ENCODE measurements around the gene SARDH. TPM values are rescaled to one million over a fixed set of nuclear protein-coding genes. Genes with fewer than 3 reads are reported as not detected.
A peak's percentile ranks its signal among the peaks of the same experiment; 100 is the strongest.

The SARDH gene
- total RNA-seq, 1 donor from 2014 or later: 1.3 TPM

GRCh38 chr9:133777068-133777791 lies 39.1 kb upstream of the SARDH start:
- Histone ChIP-seq H3K4me1 (no peaks in the 10 kb centered on the region), H3K4me3 (no peak overlapping the region), H3K27me3 (no peaks in the 10 kb centered on the region), H3K36me3 (peaks cover 29 to 49% of the 10 kb centered on the region in 2 donors), H3K27ac (no peak overlapping the region), H3K9me3 (no peaks in the 10 kb centered on the region)
- intact Hi-C loops (cut with DNase I): no loop called here
- no peak for TF ChIP-seq CTCF (IDR thresholded peaks at IDR 0.05)
- no peak for DNase-seq (ENCODE audit: low spot score in 2 of 2)

- no peak for TF ChIP-seq CTCF (IDR thresholded peaks at IDR 0.05)
- DNase-seq (ENCODE audit: low spot score in 2 of 2): no peak
- no peaks in the 10 kb centered on the region for H3K27me3 ChIP-seq
- H3K4me3 ChIP-seq: no peak overlapping the region
- peaks cover 29 to 51% of the 10 kb centered on the region in 2 donors for H3K36me3 ChIP-seq
- H3K27ac ChIP-seq: no peak overlapping the region
- H3K9me3 ChIP-seq: no peaks in the 10 kb centered on the region
- intact Hi-C loops (cut with DNase I): no loop called here
- no peaks in the 10 kb centered on the region for H3K4me1 ChIP-seq
Measured at GRCh38 chr9:133775951-133776905, 38.1 kb upstream of the SARDH start.

DNA sequence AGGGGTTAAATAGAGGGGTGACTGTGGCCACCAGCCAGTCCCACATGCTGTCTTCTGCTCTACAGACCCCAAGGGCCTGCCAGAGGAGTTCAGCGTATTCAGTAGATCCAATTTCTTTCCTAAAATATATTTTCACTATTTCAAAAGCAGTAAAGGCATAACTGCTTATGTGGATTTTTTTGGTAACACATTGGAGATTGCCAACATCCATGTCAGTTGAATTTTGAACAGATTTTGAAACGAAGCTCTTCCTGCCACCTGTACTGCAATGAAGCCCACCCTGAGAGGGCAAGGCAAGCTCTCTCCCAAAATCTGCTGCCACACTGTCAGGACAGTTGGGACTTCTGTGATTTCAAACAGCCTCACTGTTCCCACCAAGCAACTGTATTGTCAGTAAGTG lies 37.1 kb upstream of the SARDH start:
- intact Hi-C loops (cut with DNase I): no loop called here
- no peaks in the 10 kb centered on the region for H3K9me3 ChIP-seq
- no peak overlapping the region for H3K4me3 ChIP-seq
- no peak for DNase-seq (ENCODE audit: low spot score in 2 of 2)
- no peaks in the 10 kb centered on the region for H3K4me1 ChIP-seq
- no peaks in the 10 kb centered on the region for H3K27me3 ChIP-seq
- peaks cover 29 to 55% of the 10 kb centered on the region in 2 donors for H3K36me3 ChIP-seq
- no peak overlapping the region for H3K27ac ChIP-seq
- no peak for TF ChIP-seq CTCF (IDR thresholded peaks at IDR 0.05)

- no peak overlapping the region for H3K4me3 ChIP-seq
- H3K27me3 ChIP-seq: no peaks in the 10 kb centered on the region
- intact Hi-C loops (cut with DNase I): no loop called here
- H3K4me1 ChIP-seq: no peaks in the 10 kb centered on the region
- DNase-seq (ENCODE audit: low spot score in 2 of 2): no peak
- no peak for TF ChIP-seq CTCF (IDR thresholded peaks at IDR 0.05)
- no peaks in the 10 kb centered on the region for H3K9me3 ChIP-seq
- peaks cover 29 to 60% of the 10 kb centered on the region in 2 donors for H3K36me3 ChIP-seq
- H3K27ac ChIP-seq: no peak overlapping the region
Measured at GRCh38 chr9:133774799-133775198, 36.6 kb upstream of the SARDH start.

- intact Hi-C loops (cut with DNase I): no loop called here
- no peaks in the 10 kb centered on the region for H3K27me3 ChIP-seq
- peaks cover 29 to 60% of the 10 kb centered on the region in 2 donors for H3K36me3 ChIP-seq
- H3K27ac ChIP-seq: no peak overlapping the region
- no peaks in the 10 kb centered on the region for H3K9me3 ChIP-seq
- no peaks in the 10 kb centered on the region for H3K4me1 ChIP-seq
- H3K4me3 ChIP-seq: no peak overlapping the region
- TF ChIP-seq CTCF (IDR thresholded peaks at IDR 0.05): no peak
- DNase-seq (ENCODE audit: low spot score in 2 of 2): peak in 1 of 2 donors; percentile 27
Measured at GRCh38 chr9:133773889-133774655, 35.9 kb upstream of the SARDH start.

All from ascending aorta (tissue), 2 donors.